Neural progenitor cell (in vitro differentiated cells): ENCODE data around the gene UPP1. TPM values are rescaled to one million over a fixed set of nuclear protein-coding genes. Genes with fewer than 3 reads are reported as not detected.

Source experiments
- DNase-seq: peaks from one replicate; pipeline ENCODE4 v3.0.0-alpha.2; 2016; ENCODE audit warnings: low spot score
- H2AFZ ChIP-seq: fragments of 200-600 bp; sonication (generic); replicated peaks from 2 replicates; pipeline ENCODE4 v1.6.1; 2016; ENCODE audit warnings: antibody characterized with exemption
- H3F3A ChIP-seq: fragments of 200-600 bp; sonication (generic); 2 replicates; pipeline ENCODE4 v1.6.1; 2016; ENCODE audit warnings: antibody characterized with exemption, low read depth
- H3K27ac ChIP-seq: fragments of 200-600 bp; sonication (generic); 2 replicates; pipeline ENCODE4 v1.5.1; 2016; ENCODE audit warnings: mild to moderate bottlenecking
- H3K27me3 ChIP-seq: fragments of 200-600 bp; sonication (generic); 2 replicates; pipeline ENCODE4 v1.6.1; 2016; ENCODE audit warnings: mild to moderate bottlenecking, moderate library complexity
- H3K36me3 ChIP-seq: fragments of 200-600 bp; sonication (generic); 2 replicates; pipeline ENCODE4 v1.5.1; 2016
- H3K4me1 ChIP-seq: fragments of 200-600 bp; sonication (generic); 2 replicates; pipeline ENCODE4 v1.6.1; 2016; ENCODE audit warnings: mixed run types
- H3K4me2 ChIP-seq: fragments of 200-600 bp; sonication (generic); 2 replicates; pipeline ENCODE4 v1.6.1; 2016
- H3K4me3 ChIP-seq: fragments of 200-600 bp; sonication (generic); 2 replicates; pipeline ENCODE4 v1.5.1; 2016
- H3K79me2 ChIP-seq: fragments of 200-600 bp; sonication (generic); 2 replicates; pipeline ENCODE4 v1.6.1; 2016; ENCODE audit warnings: low read depth
- H3K9ac ChIP-seq: fragments of 200-600 bp; sonication (generic); 2 replicates; pipeline ENCODE4 v1.6.1; 2016
- H3K9me3 ChIP-seq: fragments of 200-600 bp; sonication (generic); 2 replicates; pipeline ENCODE4 v1.5.1; 2016; ENCODE audit warnings: low read depth
- H4K20me1 ChIP-seq: fragments of 200-600 bp; sonication (generic); 2 replicates; pipeline ENCODE4 v1.6.1; 2016; ENCODE audit warnings: low read depth
- H3K27ac Mint-ChIP-seq: 3 replicates; pipeline ENCODE4 v1.8.0; 2021; ENCODE audit warnings: mixed read lengths
- H3K27me3 Mint-ChIP-seq: 2 replicates; pipeline ENCODE4 v1.8.0; 2022; ENCODE audit warnings: low read depth, mild to moderate bottlenecking, inconsistent platforms, moderate library complexity, mixed read lengths; ENCODE audit not compliant: insufficient read depth
- H3K36me3 Mint-ChIP-seq: 3 replicates; pipeline ENCODE4 v1.8.0; 2021; ENCODE audit warnings: mixed read lengths
- H3K4me1 Mint-ChIP-seq: 3 replicates; pipeline ENCODE4 v1.8.0; 2021; ENCODE audit warnings: mixed read lengths
- H3K4me3 Mint-ChIP-seq: 3 replicates; pipeline ENCODE4 v1.8.0; 2021; ENCODE audit warnings: mild to moderate bottlenecking, moderate library complexity, mixed read lengths
- H3K9me3 Mint-ChIP-seq: 3 replicates; pipeline ENCODE4 v1.8.0; 2020; ENCODE audit warnings: mixed read lengths
- EZH2 ChIP-seq: fragments of 200-600 bp; sonication (generic); IDR thresholded peaks from 2 replicates; pipeline ENCODE4 v1.6.1; 2017; ENCODE audit warnings: antibody characterized with exemption, mild to moderate bottlenecking, moderate library complexity
- EZH2phosphoT487 ChIP-seq: fragments of 200-600 bp; sonication (generic); IDR thresholded peaks from 2 replicates; pipeline ENCODE4 v1.6.1; 2017; ENCODE audit warnings: antibody characterized with exemption
- total RNA-seq: library from RNA; depleted of rRNA; stranded (reverse); fragments of >200 nt; gene quantifications from 2 replicates; pipeline ENCODE4 v1.2.3, GENCODE V29; 2015; ENCODE audit warnings: low replicate concordance
- TF ChIP-seq, protein P1 (sequence below): fragments of 200-600 bp; sonication (generic); IDR thresholded peaks from 2 replicates; pipeline ENCODE4 v1.5.1; 2017; ENCODE audit warnings: antibody characterized with exemption, mild to moderate bottlenecking

UPP1 gene
- total RNA-seq, 1 donor from 2014 or later = 11.2 TPM

DNA sequence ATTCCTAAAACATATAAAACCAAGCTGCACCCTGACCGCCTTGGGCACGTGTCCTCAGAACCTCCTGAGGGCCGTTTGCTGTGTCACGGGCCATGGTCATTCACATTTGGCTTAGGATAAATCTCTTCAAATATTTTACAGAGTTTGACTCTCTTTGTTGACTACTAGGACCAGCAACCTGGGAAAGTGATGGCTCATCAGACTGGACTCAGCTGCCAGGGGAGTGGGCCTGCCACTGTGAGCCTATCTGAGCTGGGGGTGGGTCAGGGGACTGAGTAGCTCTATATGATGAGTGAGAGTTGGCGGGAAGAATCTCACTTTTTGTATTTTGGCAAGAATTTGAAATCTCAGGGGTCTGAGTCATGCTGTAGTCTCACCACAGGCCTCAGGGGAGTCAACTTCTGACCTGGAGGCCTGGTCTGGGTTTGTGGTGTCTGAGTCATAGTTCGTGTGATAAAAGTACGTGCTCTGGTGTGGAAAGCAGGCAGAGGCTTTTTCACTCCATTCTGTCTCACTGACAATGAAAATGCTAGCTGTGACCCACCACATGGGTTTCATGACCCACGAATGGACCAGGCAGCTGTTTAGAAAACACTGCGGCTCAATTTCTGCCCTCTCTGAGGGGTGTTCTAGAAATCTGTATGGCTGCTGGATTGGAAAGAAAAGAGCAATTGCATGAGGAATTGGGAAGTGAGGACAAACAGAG lies 4.2 kb upstream of the UPP1 start:
- Histone ChIP-seq H3K4me3 (no peak overlapping the region), H3K4me1 (no peaks in the 10 kb centered on the region), H3K27ac (no peak overlapping the region), H4K20me1 (no peaks in the 10 kb centered on the region), H3F3A (peaks cover 31% of the 10 kb centered on the region), H3K36me3 (no peaks in the 10 kb centered on the region), H3K9me3 (no peaks in the 10 kb centered on the region), H3K79me2 (no peaks in the 10 kb centered on the region), H3K4me2 (no peak overlapping the region), H3K9ac (no peak overlapping the region), H3K27me3 (peaks cover 4% of the 10 kb centered on the region), H2AFZ (no peak overlapping the region)
- peaks cover 3% of the 10 kb centered on the region for H3K27me3 Mint-ChIP-seq
- peak overlapping the region; percentile 13 for H3K27ac Mint-ChIP-seq
- H3K4me3 Mint-ChIP-seq = no peak overlapping the region
- TF ChIP-seq, protein P1, sequence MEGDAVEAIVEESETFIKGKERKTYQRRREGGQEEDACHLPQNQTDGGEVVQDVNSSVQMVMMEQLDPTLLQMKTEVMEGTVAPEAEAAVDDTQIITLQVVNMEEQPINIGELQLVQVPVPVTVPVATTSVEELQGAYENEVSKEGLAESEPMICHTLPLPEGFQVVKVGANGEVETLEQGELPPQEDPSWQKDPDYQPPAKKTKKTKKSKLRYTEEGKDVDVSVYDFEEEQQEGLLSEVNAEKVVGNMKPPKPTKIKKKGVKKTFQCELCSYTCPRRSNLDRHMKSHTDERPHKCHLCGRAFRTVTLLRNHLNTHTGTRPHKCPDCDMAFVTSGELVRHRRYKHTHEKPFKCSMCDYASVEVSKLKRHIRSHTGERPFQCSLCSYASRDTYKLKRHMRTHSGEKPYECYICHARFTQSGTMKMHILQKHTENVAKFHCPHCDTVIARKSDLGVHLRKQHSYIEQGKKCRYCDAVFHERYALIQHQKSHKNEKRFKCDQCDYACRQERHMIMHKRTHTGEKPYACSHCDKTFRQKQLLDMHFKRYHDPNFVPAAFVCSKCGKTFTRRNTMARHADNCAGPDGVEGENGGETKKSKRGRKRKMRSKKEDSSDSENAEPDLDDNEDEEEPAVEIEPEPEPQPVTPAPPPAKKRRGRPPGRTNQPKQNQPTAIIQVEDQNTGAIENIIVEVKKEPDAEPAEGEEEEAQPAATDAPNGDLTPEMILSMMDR = no peak
- no peak for TF ChIP-seq EZH2phosphoT487
- TF ChIP-seq EZH2 = no peak
- H3K36me3 Mint-ChIP-seq = no peaks in the 10 kb centered on the region
- no peak for DNase-seq
- no peaks in the 10 kb centered on the region for H3K9me3 Mint-ChIP-seq
- peaks cover 13% of the 10 kb centered on the region for H3K4me1 Mint-ChIP-seq

GRCh38 chr7:48085433-48085791 lies 3.7 kb upstream of the UPP1 start:
- Histone ChIP-seq H3K27me3 (peaks cover 6% of the 10 kb centered on the region), H3K4me2 (no peak overlapping the region), H3K9me3 (no peaks in the 10 kb centered on the region), H4K20me1 (no peaks in the 10 kb centered on the region), H3K4me1 (no peaks in the 10 kb centered on the region), H3K27ac (no peak overlapping the region), H3K9ac (no peak overlapping the region), H3K4me3 (no peak overlapping the region), H3K36me3 (no peaks in the 10 kb centered on the region), H2AFZ (no peak overlapping the region), H3F3A (peaks cover 36% of the 10 kb centered on the region), H3K79me2 (no peaks in the 10 kb centered on the region)
- DNase-seq = no peak
- H3K27me3 Mint-ChIP-seq = peaks cover 3% of the 10 kb centered on the region
- no peak for TF ChIP-seq EZH2phosphoT487
- no peak for TF ChIP-seq EZH2
- TF ChIP-seq, protein P1 = no peak
- H3K27ac Mint-ChIP-seq = peak overlapping the region; percentile 13
- H3K4me1 Mint-ChIP-seq = peaks cover 16% of the 10 kb centered on the region
- no peaks in the 10 kb centered on the region for H3K9me3 Mint-ChIP-seq
- no peak overlapping the region for H3K4me3 Mint-ChIP-seq
- no peaks in the 10 kb centered on the region for H3K36me3 Mint-ChIP-seq

DNA sequence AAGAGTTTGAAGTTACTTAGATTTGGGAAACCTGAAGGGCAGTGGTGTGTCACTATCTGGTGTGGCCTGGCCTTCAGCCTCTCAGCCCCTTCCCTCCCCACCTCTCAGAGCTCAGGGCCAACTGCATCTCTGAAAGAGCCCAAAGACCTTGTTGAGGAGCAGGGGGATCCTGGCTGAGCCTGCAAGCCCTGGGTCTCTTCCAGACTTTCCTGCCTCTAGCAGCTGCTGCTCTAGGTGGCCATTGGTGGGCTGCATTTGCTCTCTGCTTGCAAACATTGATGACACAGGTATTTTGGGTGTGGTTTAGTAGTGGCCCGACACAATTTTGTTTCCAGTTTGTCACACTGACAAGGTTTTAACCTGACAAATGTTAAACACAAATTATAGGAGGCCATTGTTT lies 3.1 kb upstream of the UPP1 start:
- H3K27ac Mint-ChIP-seq = no peak overlapping the region
- Histone ChIP-seq H3K4me1 (peaks cover 4% of the 10 kb centered on the region), H3K4me2 (no peak overlapping the region), H3F3A (peaks cover 41% of the 10 kb centered on the region), H3K27ac (no peak overlapping the region), H3K4me3 (no peak overlapping the region), H2AFZ (no peak overlapping the region), H3K9me3 (no peaks in the 10 kb centered on the region), H3K79me2 (no peaks in the 10 kb centered on the region), H3K27me3 (peaks cover 6% of the 10 kb centered on the region), H3K36me3 (no peaks in the 10 kb centered on the region), H3K9ac (no peak overlapping the region), H4K20me1 (no peaks in the 10 kb centered on the region)
- no peak for TF ChIP-seq EZH2
- TF ChIP-seq, protein P1 = no peak
- TF ChIP-seq EZH2phosphoT487 = no peak
- H3K9me3 Mint-ChIP-seq = no peaks in the 10 kb centered on the region
- H3K27me3 Mint-ChIP-seq = peaks cover 3% of the 10 kb centered on the region
- H3K36me3 Mint-ChIP-seq = no peaks in the 10 kb centered on the region
- H3K4me1 Mint-ChIP-seq = peaks cover 19% of the 10 kb centered on the region
- H3K4me3 Mint-ChIP-seq = no peak overlapping the region
- no peak for DNase-seq
